Hematopoietic multipotent progenitor cell treated with erythropoietin and hydrocortisone succinate and interleukin-3 and kit ligand, for 15 days (in vitro differentiated cells): ENCODE measurements around the gene ANTXRL.
"Not testable (repeated sequence)": the region's sequence is repeated elsewhere in the genome, so short reads cannot be mapped to it uniquely, and the experiment has no call there.

Source experiments
- DNase-seq: peaks from one replicate; pipeline ENCODE4 v3.0.0-alpha.2; 2015; ENCODE audit warnings: low spot score

Gene ANTXRL

DNA sequence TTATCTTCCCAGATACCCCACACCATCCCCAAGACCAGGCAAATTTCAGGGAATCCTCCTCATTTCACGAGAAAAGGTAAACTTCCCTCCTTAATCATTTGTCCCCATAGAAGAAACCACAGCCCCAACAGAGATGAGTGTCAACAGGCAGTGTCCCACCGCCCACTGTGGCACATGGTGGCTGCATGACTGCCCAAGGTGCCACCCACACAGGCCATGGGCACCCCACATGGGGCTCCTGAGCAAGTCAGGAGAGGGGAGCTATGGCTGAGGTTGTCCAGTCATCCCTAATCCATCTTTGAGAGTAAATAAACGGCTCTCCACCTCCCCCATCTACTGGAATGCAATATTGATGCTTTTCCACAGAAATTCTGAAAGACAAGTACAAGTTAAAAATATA, 44.1 kb downstream of the ANTXRL start:
- DNase-seq, result no peak

DNA sequence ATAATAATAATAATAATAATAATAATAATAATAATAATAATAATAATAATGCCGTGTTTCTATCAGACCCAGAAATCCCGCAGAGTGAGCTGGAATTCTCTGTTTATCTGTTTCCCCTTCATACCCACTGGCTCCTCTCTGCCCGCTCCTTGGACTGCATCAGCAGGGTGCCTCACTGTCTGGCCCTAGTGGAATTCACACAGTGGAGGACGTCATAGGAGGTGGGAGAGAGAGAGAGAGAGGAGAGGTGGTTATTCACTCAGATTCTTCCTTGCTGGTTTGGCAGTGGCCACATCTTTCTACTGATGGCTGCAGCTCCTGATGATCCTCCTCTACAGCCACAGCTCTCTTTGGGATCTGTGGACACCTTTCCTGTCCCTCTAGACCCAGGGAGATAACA, 78.7 kb downstream of the ANTXRL start:
- DNase-seq, result not testable (repeated sequence)

DNA sequence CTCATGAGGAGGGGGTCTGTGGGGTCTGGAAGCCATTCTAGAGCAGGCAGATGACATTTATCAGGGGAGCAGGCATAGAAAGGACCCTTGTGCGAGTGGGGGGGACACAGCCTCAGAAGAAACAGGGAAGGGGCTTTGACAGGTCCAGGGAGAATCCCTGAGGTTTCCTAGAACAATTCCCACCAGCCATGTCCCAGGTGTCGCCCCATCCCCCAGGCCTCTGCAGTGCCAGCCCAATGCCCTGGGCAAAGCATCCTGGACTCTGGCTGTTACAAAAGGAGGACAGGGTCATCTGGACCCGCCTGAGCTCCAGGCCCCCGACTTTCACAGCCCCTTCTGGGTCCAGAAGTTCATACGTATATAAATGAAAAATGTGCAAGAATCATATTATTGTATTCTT, 80.4 kb downstream of the ANTXRL start:
- DNase-seq, result not testable (repeated sequence)

DNA sequence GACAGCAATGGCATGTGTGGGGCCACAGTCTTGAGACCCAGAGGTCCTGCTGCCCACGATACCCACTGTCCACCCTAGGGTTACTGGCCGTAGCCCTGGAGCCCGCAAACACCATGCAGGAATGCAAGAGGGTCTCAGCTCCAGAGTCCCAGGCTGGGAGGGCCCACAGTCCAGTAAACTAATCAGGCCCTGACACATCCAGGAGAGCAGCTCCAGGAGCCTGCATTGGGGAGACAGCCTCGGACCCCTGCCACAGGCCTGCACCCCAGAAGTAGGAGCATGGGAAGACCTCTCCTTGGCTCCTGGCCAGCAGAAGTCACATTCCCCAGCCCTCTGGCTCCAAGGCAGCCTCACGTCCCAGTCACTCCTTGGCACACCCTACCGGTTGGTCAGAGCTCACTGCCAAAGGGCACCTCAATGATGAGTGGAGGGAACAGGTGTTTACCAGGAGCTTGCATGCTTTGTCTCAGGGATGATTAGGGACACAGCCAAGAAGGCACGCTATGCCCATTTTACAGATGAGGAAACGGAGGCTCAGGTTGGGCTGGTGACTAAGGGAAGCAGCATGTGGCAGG, 81.0 kb downstream of the ANTXRL start:
- DNase-seq, result not testable (repeated sequence)

DNA sequence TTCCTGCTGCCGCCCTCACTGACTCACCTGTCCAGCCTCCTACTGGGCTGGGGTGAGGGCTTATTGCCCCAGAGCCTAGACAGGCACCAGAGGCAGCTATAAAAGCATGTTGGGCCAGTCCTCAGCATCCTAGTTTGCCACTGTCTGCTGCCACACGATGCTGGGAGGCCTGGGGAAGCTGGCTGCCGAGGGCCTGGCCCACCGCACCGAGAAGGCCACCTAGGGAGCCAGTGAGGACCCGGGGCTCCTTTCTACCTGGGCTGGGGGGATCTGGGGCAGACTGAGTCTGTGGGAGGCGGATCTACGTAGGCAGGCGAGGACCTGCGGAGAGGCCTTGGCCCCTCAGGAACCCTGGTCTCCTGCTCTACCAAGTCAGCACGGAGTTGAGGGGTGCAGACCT, 82.2 kb downstream of the ANTXRL start:
- not testable (repeated sequence) for DNase-seq

DNA sequence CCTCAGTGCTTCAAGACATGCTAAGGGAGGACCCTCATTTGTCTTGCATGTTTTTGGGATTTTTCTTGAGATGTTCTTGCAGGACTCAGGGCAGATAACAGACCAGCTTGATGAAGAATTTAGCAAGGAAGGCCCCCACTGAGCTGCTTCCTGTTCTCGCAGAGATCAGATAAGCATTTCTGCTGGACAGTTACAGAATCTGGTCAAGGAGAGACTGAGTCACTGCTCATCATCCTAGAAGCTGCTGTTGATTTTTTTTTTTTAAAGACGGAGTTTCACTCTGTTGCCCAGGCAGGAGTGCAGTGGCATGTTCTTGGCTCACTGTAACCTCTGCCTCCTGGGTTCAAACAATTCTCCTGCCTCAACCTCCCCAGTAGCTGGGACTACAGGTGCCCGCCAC, 87.6 kb downstream of the ANTXRL start:
- DNase-seq, result not testable (repeated sequence)

DNA sequence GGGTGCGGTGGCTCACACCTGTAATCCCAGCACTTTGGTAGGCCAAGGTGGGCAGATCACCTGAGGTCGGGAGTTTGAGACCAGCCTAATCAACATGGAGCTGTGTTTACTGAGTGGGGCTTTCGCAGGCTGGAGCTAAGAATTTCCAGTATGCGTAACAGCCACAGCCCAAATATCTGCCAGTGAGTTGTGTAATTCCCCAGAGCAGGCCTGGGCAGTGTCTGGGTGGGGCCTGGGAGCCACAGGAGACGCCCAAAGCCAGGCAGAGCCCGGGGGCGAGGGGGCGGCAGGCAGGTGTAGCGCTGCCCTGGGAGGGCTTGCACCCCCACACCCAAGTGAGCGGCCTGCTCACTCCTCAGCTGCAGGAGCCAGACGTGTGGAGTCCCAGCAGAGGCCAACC, 88.6 kb downstream of the ANTXRL start, which contains the start of gene ANXA8L1:
TSS of gene ANXA8L1 (plus strand) at position 371 of the 400 bp plus-strand sequence. CDS start 76 bp downstream, outside the sequence.
- not testable (repeated sequence) for DNase-seq

DNA sequence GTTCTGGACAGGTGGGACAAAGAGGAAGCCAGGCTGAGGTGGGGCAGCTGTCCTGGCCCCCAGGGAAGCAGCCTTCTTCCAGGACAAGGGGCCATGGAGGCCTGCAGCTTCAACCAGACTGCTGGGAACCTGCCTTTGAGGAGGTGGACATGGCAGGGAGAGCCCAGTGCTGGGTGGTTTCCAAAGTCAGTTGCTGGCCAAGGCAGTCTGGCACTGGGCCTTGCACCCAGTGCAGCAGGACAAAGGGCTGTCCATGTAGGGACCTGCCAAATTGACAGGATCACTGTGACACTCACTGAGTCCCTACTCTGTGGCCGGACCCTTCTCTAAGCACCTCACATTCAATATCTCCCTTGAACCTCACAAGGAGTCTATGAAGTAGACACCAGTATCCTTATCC, 90.2 kb downstream of the ANTXRL start:
- DNase-seq, result not testable (repeated sequence)

DNA sequence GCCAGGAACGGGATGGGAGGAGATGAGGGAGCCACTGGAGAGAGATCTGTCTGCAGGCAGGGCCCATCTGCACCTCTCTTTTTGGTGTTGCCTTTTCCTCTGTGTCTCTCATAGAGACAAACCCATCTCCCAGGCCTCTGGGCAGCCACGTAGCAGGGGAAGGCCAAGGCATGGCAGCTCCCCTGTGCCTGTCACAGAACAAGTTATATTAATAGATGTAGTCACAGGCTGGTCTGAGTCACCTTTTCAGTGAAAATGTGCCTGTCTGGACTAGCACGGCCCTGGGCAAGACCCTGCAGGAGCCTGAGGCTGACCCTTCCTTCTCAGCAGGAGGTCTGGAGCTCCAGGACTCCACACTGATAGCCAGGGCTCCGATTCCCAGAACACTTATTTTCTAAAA, 90.9 kb downstream of the ANTXRL start:
- DNase-seq, result not testable (repeated sequence)

DNA sequence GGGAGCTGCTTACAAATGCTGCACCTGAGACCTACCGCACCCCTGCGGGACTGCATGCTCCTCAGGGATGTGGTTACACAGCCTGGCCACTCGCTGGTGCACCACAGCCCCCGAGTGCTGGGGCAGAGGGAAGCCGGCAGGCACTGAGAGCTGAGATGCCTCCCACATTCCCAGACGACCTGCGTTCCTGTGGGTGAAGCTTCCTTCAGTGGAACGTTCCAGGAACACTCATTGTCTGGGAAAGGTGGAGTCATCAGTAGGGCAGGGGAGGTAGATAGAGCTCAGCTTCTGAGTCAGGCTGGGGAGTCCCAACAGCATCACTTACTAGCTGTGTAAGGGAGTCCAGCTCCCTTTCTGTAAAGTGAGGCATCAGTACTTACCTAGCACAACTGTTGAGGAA, 91.3 kb downstream of the ANTXRL start:
- not testable (repeated sequence) for DNase-seq

DNA sequence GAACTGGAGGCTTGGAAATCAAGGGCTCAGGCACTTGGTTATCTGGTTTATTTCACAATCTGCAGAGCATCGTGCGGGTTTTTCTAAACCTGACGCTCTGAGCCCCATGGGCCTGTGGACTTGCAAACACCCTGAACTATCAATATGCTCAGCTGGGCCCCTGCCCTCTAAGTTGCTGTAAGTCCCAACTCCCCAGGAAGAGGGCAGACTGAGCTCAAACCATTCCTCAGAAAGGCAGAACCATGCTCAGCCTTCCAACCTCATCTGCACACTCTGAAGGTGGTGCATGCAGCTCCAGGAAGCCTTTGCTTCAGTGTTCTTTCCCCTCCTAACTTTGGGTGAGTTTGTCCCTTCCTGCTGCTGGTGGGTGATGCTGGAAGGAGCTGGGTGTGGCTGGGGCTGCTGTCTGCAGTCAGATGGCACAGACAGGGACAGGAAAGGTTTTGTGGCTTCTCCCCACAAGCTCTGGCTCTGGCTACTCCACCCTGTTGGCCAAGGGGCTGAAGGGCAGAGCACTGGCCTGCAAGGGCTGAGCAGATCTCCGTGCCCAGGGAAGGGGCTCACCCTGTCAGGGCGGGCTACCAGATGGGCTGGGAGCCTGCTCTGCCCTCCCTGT, 92.5 kb downstream of the ANTXRL start:
- DNase-seq, result not testable (repeated sequence)
